ENCODE results near the gene CPEB1.
"Not testable (repeated sequence)": the region's sequence is repeated elsewhere in the genome, so short reads cannot be mapped to it uniquely, and the experiment has no call there.

The CPEB1 gene

DNA sequence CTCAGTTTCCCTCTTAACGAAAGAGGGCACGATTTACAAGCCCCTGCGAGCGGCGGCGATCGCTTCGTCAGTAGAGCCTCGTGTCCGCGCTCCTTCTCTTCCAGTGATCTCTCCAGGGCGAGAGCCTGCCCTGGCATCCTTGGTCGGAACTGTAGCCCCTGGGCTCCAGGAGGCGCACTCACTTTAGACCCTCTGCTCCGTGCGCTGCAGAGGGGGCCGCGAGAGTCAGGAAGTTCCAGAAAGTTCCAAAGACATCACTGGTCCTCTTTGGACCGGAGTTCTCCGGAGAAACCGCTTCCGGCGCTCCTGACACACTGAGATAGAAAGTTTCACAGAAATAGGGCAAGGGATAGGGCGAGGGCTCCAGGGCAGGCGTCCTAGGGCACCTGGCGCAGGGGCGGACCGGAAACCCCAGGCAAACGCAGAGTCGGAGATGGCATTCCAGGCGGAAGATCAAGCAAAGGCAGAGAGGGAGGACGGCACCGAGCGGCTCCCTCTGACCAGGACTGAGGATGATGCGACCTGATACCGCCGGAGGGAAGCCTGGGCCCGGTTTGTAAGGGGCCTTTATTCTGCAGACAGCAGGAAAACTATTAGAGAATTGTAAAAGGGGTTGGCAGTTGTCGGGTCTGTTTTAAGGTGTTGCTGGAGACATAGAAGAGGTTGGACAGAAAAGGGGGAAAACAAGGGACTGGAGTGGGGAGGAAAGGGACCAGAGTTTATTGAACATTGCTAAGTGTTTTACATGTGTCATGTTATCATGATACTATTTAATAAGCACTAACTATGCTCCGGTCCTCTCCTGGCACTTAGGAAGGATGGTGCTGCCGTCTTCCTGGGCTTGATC, 1.3 kb upstream of the CPEB1 start:
- Histone ChIP-seq H3K27ac (peak overlapping the region; percentile 54 to 61), H3K27me3 (peaks cover 0 to 32% of the 10 kb centered on the region in 2 donors), H3K9me3 (no peaks in the 10 kb centered on the region), H3K36me3 (no peaks in the 10 kb centered on the region), H3K4me3 (peak overlapping the region; percentile 56 to 79), H3K4me1 (peaks cover 0 to 25% (median 22%) of the 10 kb centered on the region in 4 donors)
- intact Hi-C loops (cut with DNase I; ENCODE audit: low total_unique reads) = loop anchor here (10.0 kb wide), 1 partner anchor 104 kb away; the partner anchor contains the start of gene RPS17
- no peak for TF ChIP-seq CTCF (IDR thresholded peaks at IDR 0.05)
- DNase-seq = no peak

- intact Hi-C loops (cut with DNase I; ENCODE audit: low total_unique reads) = loop anchor here (10.0 kb wide), 1 partner anchor 103 kb away; the partner anchor contains the start of gene RPS17
- H3K9me3 ChIP-seq = no peaks in the 10 kb centered on the region
- DNase-seq = no peak
- peak overlapping the region; percentile 54 to 61 for H3K27ac ChIP-seq
- no peak for TF ChIP-seq CTCF (IDR thresholded peaks at IDR 0.05)
- H3K4me1 ChIP-seq = peaks cover 0 to 25% (median 22%) of the 10 kb centered on the region in 4 donors
- H3K4me3 ChIP-seq = peak overlapping the region; percentile 56 to 79
- no peaks in the 10 kb centered on the region for H3K36me3 ChIP-seq
- H3K27me3 ChIP-seq = peaks cover 0 to 36% of the 10 kb centered on the region in 2 donors
These were observed 683 bp upstream of the CPEB1 start for GRCh38 chr15:82647835-82648256.

- Histone ChIP-seq H3K4me1 (peaks cover 0 to 25% (median 22%) of the 10 kb centered on the region in 4 donors), H3K9me3 (no peaks in the 10 kb centered on the region), H3K36me3 (no peaks in the 10 kb centered on the region), H3K27me3 (peaks cover 0 to 36% of the 10 kb centered on the region in 2 donors), H3K27ac (peak overlapping the region in 1 of 2 donors; percentile 48), H3K4me3 (peak overlapping the region; percentile 56 to 79)
- intact Hi-C loops (cut with DNase I; ENCODE audit: low total_unique reads) = loop anchor here (10.0 kb wide), 1 partner anchor 102 kb away; the partner anchor contains the start of gene RPS17
- no peak for TF ChIP-seq CTCF (IDR thresholded peaks at IDR 0.05)
- no peak for DNase-seq
These were observed 716 bp downstream of the CPEB1 start for GRCh38 chr15:82646250-82647044.

DNA sequence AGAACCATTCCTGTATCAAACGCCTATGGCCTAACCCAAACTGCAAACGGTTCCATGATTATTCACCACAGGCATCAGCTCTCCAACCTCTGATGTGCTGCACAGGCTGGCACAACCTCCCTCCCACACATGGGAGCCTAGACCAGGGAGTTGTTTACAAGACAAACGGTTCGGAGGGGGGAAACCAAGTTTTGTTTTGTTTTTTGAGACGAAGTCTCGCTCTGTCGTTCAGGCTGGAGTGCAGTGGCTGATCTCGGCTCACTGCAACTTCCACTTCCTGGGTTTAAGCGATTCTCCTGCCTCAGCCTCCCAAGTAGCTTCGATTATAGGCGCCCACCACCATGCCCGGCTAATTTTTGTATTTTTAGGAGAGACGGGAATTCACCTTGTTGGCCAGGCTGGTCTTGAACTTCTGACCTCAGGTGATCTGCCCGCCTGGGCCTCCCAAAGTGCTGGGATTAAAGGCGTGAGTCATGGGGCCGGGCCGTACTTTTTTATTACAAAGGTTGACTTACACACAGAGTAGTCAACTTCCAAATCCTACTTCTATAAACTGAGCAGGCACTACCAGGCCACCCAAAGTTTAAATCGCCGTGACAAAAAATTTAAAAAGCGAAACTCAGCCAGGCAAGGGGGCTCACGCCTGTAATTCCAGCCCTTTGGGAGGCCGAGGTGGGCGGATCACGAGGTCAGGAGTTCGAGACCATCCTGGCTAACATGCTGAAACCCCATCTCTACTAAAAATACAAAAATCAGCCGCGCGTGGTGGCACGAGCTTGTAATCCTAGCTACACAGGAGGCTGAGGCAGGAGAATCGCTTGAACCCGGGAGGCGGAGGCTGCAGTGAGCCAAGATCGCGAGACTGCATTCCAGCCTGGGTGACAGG, 2.0 kb downstream of the CPEB1 start:
- intact Hi-C loops (cut with DNase I; ENCODE audit: low total_unique reads) = loop anchor here (10.0 kb wide), 1 partner anchor 100 kb away; the partner anchor contains the start of gene RPS17
- H3K36me3 ChIP-seq, H3K27ac ChIP-seq, H3K9me3 ChIP-seq, DNase-seq, H3K4me3 ChIP-seq: not testable (repeated sequence)
- H3K27me3 ChIP-seq = peaks cover 0 to 36% of the 10 kb centered on the region in 2 donors
- peaks cover 0 to 25% (median 22%) of the 10 kb centered on the region in 4 donors for H3K4me1 ChIP-seq

GRCh38 chr15:82643992-82644391, 3.2 kb downstream of the CPEB1 start:
- no peak for TF ChIP-seq CTCF (IDR thresholded peaks at IDR 0.05)
- intact Hi-C loops (cut with DNase I; ENCODE audit: low total_unique reads) = loop anchor here (10.0 kb wide), 1 partner anchor 99 kb away; the partner anchor contains the start of gene RPS17
- Histone ChIP-seq H3K9me3 (no peaks in the 10 kb centered on the region), H3K36me3 (no peaks in the 10 kb centered on the region), H3K27ac (no peak overlapping the region), H3K4me3 (no peak overlapping the region), H3K27me3 (peaks cover 0 to 41% of the 10 kb centered on the region in 2 donors), H3K4me1 (peaks cover 0 to 25% (median 22%) of the 10 kb centered on the region in 4 donors)
- no peak for DNase-seq
